BJ (cell line): ENCODE results near the gene DYNC1LI1. TPM values are rescaled to one million over a fixed set of nuclear protein-coding genes. Genes with fewer than 3 reads are reported as not detected.
A peak's percentile ranks its signal among the peaks of the same experiment; 100 is the strongest.

Source experiments
- CTCF ChIA-PET: fragments of 350-600 bp; formaldehyde crosslinking; extraction: SDS; loops from one replicate; lab custom pipeline; 2021; ENCODE audit warnings: antibody characterized with exemption, inconsistent platforms; lab: Yijun Ruan, JAX
- POLR2A ChIA-PET: fragments of 300-600 bp; sonication (Branson Sonifier 250); formaldehyde crosslinking; extraction: SDS; loops from one replicate; lab custom pipeline; 2021; ENCODE audit warnings: antibody characterized with exemption; lab: Charles Lee
- DNase-seq: peaks from one replicate; pipeline ENCODE4 v3.0.0-alpha.2; 2011; ENCODE audit warnings: low read depth
- H3K27me3 ChIP-seq: 2 replicates; pipeline ENCODE4 v1.6.0; 2011; ENCODE audit warnings: low read length; ENCODE audit not compliant: control insufficient read depth, insufficient read depth
- H3K36me3 ChIP-seq: 2 replicates; pipeline ENCODE4 v1.5.1; 2011; ENCODE audit warnings: low read length; ENCODE audit not compliant: control insufficient read depth, insufficient read depth
- H3K4me3 ChIP-seq: 2 replicates; pipeline ENCODE4 v1.5.1; 2011; ENCODE audit warnings: low read depth, mild to moderate bottlenecking, control low read depth, low read length
- polyA plus RNA-seq: library from polyadenylated mRNA; depleted of rRNA; stranded (reverse); fragments of >200 nt; gene quantifications from 2 replicates; pipeline ENCODE4 v1.2.3, GENCODE V29; 2011
- TF ChIP-seq, protein P1 (sequence below): IDR thresholded peaks from 2 replicates; pipeline ENCODE4 v1.5.1; 2011; ENCODE audit warnings: low read depth, mild to moderate bottlenecking, control low read depth, inconsistent platforms, low read length, moderate library complexity; ENCODE audit not compliant: insufficient read depth

The DYNC1LI1 gene
- polyA plus RNA-seq, 1 experiment = 15.9 TPM

DNA sequence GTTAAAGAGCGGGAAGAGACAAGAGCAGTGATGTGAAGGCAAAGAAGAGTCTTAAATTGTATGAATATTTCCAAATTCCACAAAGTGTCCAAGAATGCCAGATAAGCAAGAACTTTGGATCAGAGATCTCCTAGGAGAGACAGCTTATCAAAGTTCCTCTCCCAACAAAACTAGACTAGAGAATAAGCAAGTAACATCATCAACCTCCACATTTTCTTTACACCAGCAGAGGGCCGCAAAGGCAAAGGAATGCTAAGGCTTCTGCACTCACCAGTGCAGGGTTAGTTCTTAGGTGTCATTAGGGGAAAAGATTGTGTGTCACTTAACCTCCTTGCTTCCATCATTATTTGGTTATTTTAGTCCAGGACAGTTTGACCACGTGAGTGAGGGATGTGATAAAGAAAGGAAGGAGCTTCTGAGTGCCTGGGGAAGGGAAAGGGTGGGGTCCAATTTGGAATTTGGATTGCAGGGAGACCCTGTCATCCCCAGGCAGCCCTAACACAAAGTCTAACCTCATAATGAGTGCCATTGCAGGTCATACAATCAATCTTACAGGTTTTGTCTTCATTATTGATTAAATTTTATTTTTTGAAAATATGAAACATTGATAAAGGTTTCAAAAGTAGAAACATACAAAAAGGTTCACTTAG, 60.5 kb downstream of the DYNC1LI1 start:
- POLR2A ChIA-PET = no interaction called here
- CTCF ChIA-PET = interaction anchor here (0.6 to 2.7 kb wide), 16 partner anchors 8 to 168 kb away, joined by 3 to 15 read pairs (median 3); no protein-coding TSS in a partner anchor
- no peak overlapping the region for H3K4me3 ChIP-seq
- DNase-seq = peak; percentile 20
- TF ChIP-seq, protein P1, sequence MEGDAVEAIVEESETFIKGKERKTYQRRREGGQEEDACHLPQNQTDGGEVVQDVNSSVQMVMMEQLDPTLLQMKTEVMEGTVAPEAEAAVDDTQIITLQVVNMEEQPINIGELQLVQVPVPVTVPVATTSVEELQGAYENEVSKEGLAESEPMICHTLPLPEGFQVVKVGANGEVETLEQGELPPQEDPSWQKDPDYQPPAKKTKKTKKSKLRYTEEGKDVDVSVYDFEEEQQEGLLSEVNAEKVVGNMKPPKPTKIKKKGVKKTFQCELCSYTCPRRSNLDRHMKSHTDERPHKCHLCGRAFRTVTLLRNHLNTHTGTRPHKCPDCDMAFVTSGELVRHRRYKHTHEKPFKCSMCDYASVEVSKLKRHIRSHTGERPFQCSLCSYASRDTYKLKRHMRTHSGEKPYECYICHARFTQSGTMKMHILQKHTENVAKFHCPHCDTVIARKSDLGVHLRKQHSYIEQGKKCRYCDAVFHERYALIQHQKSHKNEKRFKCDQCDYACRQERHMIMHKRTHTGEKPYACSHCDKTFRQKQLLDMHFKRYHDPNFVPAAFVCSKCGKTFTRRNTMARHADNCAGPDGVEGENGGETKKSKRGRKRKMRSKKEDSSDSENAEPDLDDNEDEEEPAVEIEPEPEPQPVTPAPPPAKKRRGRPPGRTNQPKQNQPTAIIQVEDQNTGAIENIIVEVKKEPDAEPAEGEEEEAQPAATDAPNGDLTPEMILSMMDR = peak; percentile 70
- no peaks in the 10 kb centered on the region for H3K36me3 ChIP-seq
- H3K27me3 ChIP-seq = no peaks in the 10 kb centered on the region

DNA sequence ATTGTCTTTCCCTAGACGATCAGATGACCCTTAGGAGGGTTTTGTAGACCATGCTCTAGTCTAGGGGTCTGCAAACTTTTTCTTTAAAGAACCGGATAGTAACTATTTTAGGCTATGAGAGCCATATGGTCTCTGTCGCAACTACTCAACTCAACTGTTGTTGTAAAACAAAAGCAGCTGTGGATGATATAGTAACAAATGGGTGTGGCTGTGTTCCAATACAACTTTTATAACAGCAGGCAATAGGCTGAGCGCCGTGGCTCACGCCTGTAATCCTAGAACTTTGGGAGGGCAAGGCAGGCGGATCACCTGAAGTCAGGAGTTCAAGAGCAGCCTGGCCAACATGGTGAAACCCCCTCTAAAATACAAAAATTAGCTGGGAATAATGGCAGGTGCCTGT, 61.9 kb downstream of the DYNC1LI1 start:
- Histone ChIP-seq H3K36me3 (no peaks in the 10 kb centered on the region), H3K27me3 (no peaks in the 10 kb centered on the region), H3K4me3 (no peak overlapping the region)
- ChIA-PET CTCF (interaction anchor here (1.0 to 1.8 kb wide), 2 partner anchors 156 to 166 kb away, joined by 5 to 6 read pairs; no protein-coding TSS in a partner anchor), POLR2A (no interaction called here)
- no peak for DNase-seq
- TF ChIP-seq, protein P1 = no peak

DNA sequence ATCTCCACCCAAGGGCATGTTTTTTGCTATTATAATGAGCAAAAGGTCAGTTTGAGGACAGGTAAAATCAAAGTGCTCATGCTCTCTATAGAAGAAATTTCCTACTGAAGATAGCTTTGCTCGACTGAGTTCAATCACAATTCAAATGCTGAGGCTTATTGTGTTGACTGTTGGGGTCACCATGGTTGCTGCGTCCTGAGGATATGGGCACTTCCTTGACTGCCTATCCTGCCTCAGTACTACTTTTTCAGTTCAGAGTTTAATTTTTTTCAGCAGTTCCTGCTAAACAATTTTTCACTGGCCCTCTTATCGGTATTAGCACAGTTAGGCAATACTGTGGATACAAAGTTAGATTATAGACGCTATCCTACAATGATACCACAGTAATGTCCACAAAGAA, 64.2 kb downstream of the DYNC1LI1 start:
- POLR2A ChIA-PET = no interaction called here
- no peak for DNase-seq
- Histone ChIP-seq H3K36me3 (no peaks in the 10 kb centered on the region), H3K4me3 (no peak overlapping the region), H3K27me3 (no peaks in the 10 kb centered on the region)
- TF ChIP-seq, protein P1 = no peak
- CTCF ChIA-PET = interaction anchor here (1.0 to 1.4 kb wide), 3 partner anchors 9 to 427 kb away, joined by 3 to 5 read pairs (median 4); no protein-coding TSS in a partner anchor

DNA sequence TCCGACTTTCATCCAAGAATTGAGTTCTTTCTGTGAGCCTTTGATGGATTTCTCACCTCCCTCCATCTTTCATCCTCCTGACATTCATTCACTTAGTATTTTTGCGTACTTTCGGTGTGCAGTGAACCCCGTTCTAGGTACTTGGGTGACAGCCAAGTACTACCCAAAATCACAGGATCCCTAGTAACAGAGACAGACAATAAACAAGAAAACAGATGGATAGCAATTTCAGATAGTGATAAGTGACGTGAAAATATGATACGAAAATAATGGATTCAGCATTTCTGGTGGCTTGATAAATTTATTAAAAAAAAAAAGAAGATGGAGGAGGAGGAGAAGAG, 67.7 kb downstream of the DYNC1LI1 start:
- POLR2A ChIA-PET = no interaction called here
- CTCF ChIA-PET = interaction anchor here (1.6 kb wide), 1 partner anchor 128 kb away, joined by 7 read pairs; no protein-coding TSS in a partner anchor
- no peaks in the 10 kb centered on the region for H3K27me3 ChIP-seq
- peak overlapping the region; percentile 79 for H3K4me3 ChIP-seq
- TF ChIP-seq, protein P1 = no peak
- no peaks in the 10 kb centered on the region for H3K36me3 ChIP-seq
- no peak for DNase-seq

DNA sequence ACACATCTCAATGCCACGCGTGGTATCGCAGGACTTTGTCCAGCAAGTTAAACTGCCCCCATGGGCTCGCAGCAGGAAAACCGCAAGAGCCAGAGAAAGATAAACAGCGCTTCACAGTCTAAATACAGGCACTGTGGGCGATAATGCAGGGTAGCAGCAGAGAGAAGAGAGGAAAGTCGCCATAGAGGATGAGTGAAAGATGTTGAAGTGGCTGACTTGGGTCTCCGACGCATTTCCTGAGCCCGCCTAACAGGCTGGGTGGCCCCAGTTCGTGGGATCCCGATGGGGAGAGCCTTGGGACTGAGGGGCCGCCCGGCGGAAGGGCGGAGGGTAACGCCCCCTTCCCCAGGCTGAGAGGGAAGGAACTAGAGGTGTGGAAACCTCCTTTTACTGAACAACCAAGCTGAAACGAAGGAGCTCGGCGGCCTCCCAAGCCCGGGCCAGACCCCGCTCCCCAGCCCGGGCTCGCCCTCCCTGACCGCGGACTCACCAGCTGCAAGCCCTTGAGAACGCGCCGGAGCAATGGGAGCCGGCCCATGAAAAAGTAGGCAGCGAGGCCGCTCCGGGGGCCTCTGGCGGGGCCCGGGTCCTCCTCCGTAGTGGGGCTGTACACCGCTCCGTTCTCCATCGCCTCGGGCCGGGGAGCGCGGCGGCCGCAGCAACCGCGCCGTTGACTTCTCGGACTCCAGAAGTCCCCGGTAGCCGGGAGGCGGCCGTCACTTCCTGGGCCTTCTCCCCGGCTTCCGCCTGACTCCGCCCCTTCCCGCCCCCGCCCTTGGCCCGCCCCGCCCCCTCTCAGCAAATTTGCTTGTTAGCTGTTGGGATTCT, 68.3 kb downstream of the DYNC1LI1 start, which contains the start of gene CMTM6:
TSS of gene CMTM6 (minus strand) at position 735 of the 828 bp plus-strand sequence. CDS start at position 628, 107 bp downstream.
- POLR2A ChIA-PET = interaction anchor here (0.6 kb wide), 1 partner anchor 68 kb away, joined by 4 read pairs; the partner anchor contains the start of gene DYNC1LI1
- Histone ChIP-seq H3K36me3 (no peaks in the 10 kb centered on the region), H3K4me3 (peak within 1 kb of the TSS; percentile 79), H3K27me3 (no peaks in the 10 kb centered on the region)
- DNase-seq = no peak
- TF ChIP-seq, protein P1 = no peak
- CTCF ChIA-PET = interaction anchor here (1.6 kb wide), 1 partner anchor 128 kb away, joined by 7 read pairs; no protein-coding TSS in a partner anchor
